HuH-7.5 (cell line): ENCODE measurements around the gene SKA2.
"Not testable (repeated sequence)": the region's sequence is repeated elsewhere in the genome, so short reads cannot be mapped to it uniquely, and the experiment has no call there.

Source experiments
- DNase-seq: peaks from one replicate; pipeline ENCODE4 v3.0.0; 2011; ENCODE audit warnings: low spot score

The SKA2 gene

GRCh38 chr17:59154721-59155438 is at the start of gene SKA2:
TSS of gene SKA2 (minus strand) at chr17:59155186. CDS start at chr17:59155163, 23 bp downstream.
- DNase-seq = peak; percentile 71

- no peak for DNase-seq
Measured at GRCh38 chr17:59202320-59202719, 47.3 kb upstream of the SKA2 start.

GRCh38 chr17:59199398-59199797 is 44.4 kb upstream of the SKA2 start:
- no peak for DNase-seq

- no peak for DNase-seq
Measured at GRCh38 chr17:59193336-59193862, 38.4 kb upstream of the SKA2 start.

GRCh38 chr17:59190806-59191205 is 35.8 kb upstream of the SKA2 start:
- no peak for DNase-seq

GRCh38 chr17:59186850-59187249 is 31.9 kb upstream of the SKA2 start:
- DNase-seq = no peak

GRCh38 chr17:59185997-59186396 is 31.0 kb upstream of the SKA2 start:
- DNase-seq = no peak

GRCh38 chr17:59181481-59181880 is 26.5 kb upstream of the SKA2 start:
- DNase-seq = no peak

GRCh38 chr17:59180626-59181025 is 25.6 kb upstream of the SKA2 start:
- no peak for DNase-seq

GRCh38 chr17:59179601-59180000 is 24.6 kb upstream of the SKA2 start:
- not testable (repeated sequence) for DNase-seq

GRCh38 chr17:59178266-59178985 is 23.4 kb upstream of the SKA2 start:
- DNase-seq = no peak

- no peak for DNase-seq
Measured at GRCh38 chr17:59175076-59175475, 20.1 kb upstream of the SKA2 start.

- DNase-seq = no peak
Measured at GRCh38 chr17:59174671-59175070, 19.7 kb upstream of the SKA2 start.

- DNase-seq = no peak
Measured at GRCh38 chr17:59172436-59173004, 17.5 kb upstream of the SKA2 start.

- no peak for DNase-seq
Measured at GRCh38 chr17:59167571-59168001, 12.6 kb upstream of the SKA2 start.

GRCh38 chr17:59165933-59166342 is 11.0 kb upstream of the SKA2 start:
- DNase-seq = peak; percentile 39

GRCh38 chr17:59161477-59161876 is 6.5 kb upstream of the SKA2 start:
- DNase-seq = no peak

- DNase-seq = no peak
Measured at GRCh38 chr17:59160157-59161025, 5.4 kb upstream of the SKA2 start.

GRCh38 chr17:59155439-59156177 is 622 bp upstream of the SKA2 start, which contains the start of gene PRR11:
TSS of gene PRR11 (plus strand) at chr17:59155746. CDS start at chr17:59169753, 14,007 bp downstream.
- peak; percentile 85 for DNase-seq

GRCh38 chr17:59154292-59154720 is 680 bp downstream of the SKA2 start:
- DNase-seq = no peak

- no peak for DNase-seq
Measured at GRCh38 chr17:59152925-59153324, 2.1 kb downstream of the SKA2 start.
